ENCODE results near the gene CACHD1.
A peak's percentile ranks its signal among the peaks of the same experiment; 100 is the strongest.

The CACHD1 gene

DNA sequence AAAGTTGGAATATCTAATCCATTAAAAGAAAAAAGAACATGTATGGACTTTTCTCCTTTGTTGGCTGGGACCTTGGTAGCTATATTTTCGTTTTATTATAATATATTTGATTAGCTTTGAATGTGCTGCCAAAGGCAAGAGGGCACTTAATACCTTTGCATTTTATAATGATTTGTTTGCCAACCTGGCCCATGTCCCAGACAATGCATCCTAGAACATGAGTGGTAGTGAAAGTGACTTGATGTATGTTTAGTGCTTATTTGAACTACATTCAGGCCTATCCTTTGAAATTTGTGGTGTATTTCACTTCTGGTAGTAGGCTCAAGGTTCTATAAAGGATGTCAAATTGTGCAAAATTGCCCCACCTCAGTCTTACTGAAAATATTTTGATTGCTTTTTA lies 25.9 kb downstream of the CACHD1 start:
- peaks cover 20% of the 10 kb centered on the region for H3K36me3 Mint-ChIP-seq (ENCODE audit: low read depth)
- no peak for DNase-seq
- peak overlapping the region; percentile 41 for H3K27ac Mint-ChIP-seq
- H3K4me1 Mint-ChIP-seq: peaks cover 76% of the 10 kb centered on the region
- TF ChIP-seq, protein P1, sequence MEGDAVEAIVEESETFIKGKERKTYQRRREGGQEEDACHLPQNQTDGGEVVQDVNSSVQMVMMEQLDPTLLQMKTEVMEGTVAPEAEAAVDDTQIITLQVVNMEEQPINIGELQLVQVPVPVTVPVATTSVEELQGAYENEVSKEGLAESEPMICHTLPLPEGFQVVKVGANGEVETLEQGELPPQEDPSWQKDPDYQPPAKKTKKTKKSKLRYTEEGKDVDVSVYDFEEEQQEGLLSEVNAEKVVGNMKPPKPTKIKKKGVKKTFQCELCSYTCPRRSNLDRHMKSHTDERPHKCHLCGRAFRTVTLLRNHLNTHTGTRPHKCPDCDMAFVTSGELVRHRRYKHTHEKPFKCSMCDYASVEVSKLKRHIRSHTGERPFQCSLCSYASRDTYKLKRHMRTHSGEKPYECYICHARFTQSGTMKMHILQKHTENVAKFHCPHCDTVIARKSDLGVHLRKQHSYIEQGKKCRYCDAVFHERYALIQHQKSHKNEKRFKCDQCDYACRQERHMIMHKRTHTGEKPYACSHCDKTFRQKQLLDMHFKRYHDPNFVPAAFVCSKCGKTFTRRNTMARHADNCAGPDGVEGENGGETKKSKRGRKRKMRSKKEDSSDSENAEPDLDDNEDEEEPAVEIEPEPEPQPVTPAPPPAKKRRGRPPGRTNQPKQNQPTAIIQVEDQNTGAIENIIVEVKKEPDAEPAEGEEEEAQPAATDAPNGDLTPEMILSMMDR (IDR thresholded peaks at IDR 0.05): no peak
- no peaks in the 10 kb centered on the region for H3K27me3 Mint-ChIP-seq (ENCODE audit: low read depth, poor library complexity)
- H3K4me3 Mint-ChIP-seq: no peak overlapping the region
- H3K9me3 Mint-ChIP-seq: peaks cover 10% of the 10 kb centered on the region

DNA sequence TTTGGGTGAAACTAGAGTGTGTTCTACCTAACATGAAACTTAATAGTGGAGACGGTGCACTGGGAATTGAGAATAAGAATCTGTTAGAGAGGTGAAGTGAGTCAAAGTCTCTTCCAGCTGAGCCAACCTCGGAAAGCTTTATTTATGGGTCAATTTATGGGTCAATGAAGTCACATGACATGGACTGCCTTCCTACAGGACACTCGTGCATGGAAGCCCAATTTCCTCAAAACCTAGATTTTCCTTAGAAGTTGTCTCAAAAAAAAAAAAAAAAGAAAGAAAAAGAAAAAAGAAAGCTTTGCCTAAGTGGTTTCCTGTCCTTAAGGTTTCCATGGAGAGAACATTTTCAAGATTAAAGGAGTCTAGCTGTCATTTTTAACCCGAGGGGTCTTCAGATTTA lies 26.7 kb downstream of the CACHD1 start:
- Mint-ChIP-seq H3K4me1 (peaks cover 76% of the 10 kb centered on the region), H3K9me3 (peaks cover 4% of the 10 kb centered on the region), H3K4me3 (peak overlapping the region; percentile 2), H3K36me3 (ENCODE audit: low read depth) (peaks cover 14% of the 10 kb centered on the region), H3K27me3 (ENCODE audit: low read depth, poor library complexity) (no peaks in the 10 kb centered on the region), H3K27ac (peak overlapping the region; percentile 58)
- TF ChIP-seq, protein P1 (IDR thresholded peaks at IDR 0.05): no peak
- DNase-seq: no peak

DNA sequence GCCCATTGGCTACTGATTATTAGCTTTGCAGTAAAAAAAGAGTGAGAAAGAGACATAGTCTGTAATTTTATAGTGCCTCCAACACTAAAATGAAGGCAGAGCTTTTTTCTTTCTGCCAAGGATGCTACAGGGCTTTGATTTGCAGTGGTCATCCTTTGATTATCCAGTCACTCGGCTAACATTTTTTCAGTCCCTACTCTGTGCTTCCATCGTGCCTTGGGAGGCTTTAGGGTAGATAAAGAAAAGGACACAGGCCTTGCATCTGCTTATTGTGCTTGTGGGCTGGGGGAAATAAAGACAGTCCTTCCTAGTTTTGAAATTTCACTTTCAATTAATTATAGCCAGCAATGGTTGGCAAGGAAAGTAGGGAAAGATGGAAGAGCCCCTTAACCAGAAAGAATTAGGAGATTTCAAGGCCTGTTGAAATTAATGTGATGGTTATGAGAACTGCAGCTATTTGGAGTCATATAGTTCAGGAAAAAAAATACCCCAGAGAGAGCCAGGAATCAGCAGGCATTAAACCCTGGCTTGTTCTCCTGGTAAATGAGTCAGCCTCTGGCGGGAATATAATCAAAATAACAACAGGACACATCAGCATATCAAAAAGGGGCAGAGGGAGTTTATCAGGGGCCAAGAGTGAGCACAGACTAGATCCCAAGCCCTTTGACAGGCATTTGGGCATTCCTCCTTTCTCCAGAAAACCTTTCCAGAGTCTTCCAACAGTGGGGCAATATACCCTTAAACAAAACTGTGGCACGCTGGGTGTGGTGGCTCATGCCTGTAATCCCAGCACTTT lies 27.4 kb downstream of the CACHD1 start:
- H3K9me3 Mint-ChIP-seq: peaks cover 3% of the 10 kb centered on the region
- H3K27me3 Mint-ChIP-seq (ENCODE audit: low read depth, poor library complexity): no peaks in the 10 kb centered on the region
- peak overlapping the region; percentile 46 for H3K27ac Mint-ChIP-seq
- TF ChIP-seq, protein P1 (IDR thresholded peaks at IDR 0.05): no peak
- no peak overlapping the region for H3K4me3 Mint-ChIP-seq
- DNase-seq: no peak
- H3K36me3 Mint-ChIP-seq (ENCODE audit: low read depth): peaks cover 8% of the 10 kb centered on the region
- H3K4me1 Mint-ChIP-seq: peaks cover 80% of the 10 kb centered on the region

DNA sequence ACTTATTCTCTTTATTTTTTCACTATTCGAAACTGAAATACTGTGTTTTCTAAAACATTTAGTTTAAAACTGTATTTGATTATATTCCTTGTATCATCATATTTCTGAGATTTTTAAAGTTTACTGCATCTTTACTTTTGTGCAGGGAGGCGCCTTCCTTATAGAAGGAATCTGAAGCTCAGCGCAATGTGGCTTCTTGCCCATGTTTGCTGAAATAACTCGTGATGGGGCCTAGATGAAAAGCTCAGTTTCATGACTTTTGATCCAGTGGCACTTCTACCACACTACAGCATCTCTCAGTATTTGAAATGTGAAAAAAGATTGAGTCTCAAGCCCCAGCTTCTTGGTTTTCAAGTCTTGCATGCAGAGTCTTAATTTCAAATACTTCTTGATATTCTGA lies 28.4 kb downstream of the CACHD1 start:
- Mint-ChIP-seq H3K27ac (no peak overlapping the region), H3K9me3 (no peaks in the 10 kb centered on the region), H3K4me1 (peaks cover 80% of the 10 kb centered on the region), H3K36me3 (ENCODE audit: low read depth) (peaks cover 5% of the 10 kb centered on the region), H3K27me3 (ENCODE audit: low read depth, poor library complexity) (no peaks in the 10 kb centered on the region), H3K4me3 (no peak overlapping the region)
- TF ChIP-seq, protein P1 (IDR thresholded peaks at IDR 0.05): no peak
- DNase-seq: no peak

DNA sequence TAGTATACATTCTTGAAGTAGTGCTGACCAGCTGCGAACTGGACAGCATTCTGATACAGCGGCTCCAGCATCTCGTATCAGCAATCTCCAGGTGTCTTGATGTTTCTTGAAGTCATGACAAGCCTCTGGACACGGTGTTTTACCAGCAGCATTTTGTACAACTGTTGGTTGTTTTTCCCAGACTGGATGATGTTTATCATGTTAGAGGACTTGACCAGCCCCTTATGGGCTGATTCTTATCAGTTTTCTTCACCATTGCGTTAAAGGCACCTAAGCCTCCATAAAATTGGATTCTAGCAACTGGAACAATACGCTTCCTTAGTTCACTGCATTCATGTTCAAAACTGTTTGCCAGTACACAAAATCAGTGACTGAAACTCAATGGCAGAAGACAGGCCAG lies 29.1 kb downstream of the CACHD1 start:
- no peak for DNase-seq
- Mint-ChIP-seq H3K4me1 (peaks cover 80% of the 10 kb centered on the region), H3K36me3 (ENCODE audit: low read depth) (peaks cover 5% of the 10 kb centered on the region), H3K9me3 (no peaks in the 10 kb centered on the region), H3K27ac (no peak overlapping the region), H3K4me3 (no peak overlapping the region), H3K27me3 (ENCODE audit: low read depth, poor library complexity) (no peaks in the 10 kb centered on the region)
- TF ChIP-seq, protein P1 (IDR thresholded peaks at IDR 0.05): no peak

- H3K4me1 Mint-ChIP-seq: peaks cover 80% of the 10 kb centered on the region
- TF ChIP-seq, protein P1 (IDR thresholded peaks at IDR 0.05): no peak
Observed at GRCh38 chr1:64499966-64500365, 30.0 kb downstream of the CACHD1 start.

More at GRCh38 chr1:64499966-64500365, 30.0 kb downstream of the CACHD1 start:
- Mint-ChIP-seq H3K9me3 (no peaks in the 10 kb centered on the region), H3K4me3 (no peak overlapping the region), H3K27me3 (ENCODE audit: low read depth, poor library complexity) (no peaks in the 10 kb centered on the region), H3K36me3 (ENCODE audit: low read depth) (peaks cover 5% of the 10 kb centered on the region), H3K27ac (no peak overlapping the region)
- DNase-seq: no peak

Measured in nephron progenitor cell (in vitro differentiated cells).